Measurements from ENCODE around the gene RNF38.
"Not testable (repeated sequence)": the region's sequence is repeated elsewhere in the genome, so short reads cannot be mapped to it uniquely, and the experiment has no call there.

RNF38 gene

DNA sequence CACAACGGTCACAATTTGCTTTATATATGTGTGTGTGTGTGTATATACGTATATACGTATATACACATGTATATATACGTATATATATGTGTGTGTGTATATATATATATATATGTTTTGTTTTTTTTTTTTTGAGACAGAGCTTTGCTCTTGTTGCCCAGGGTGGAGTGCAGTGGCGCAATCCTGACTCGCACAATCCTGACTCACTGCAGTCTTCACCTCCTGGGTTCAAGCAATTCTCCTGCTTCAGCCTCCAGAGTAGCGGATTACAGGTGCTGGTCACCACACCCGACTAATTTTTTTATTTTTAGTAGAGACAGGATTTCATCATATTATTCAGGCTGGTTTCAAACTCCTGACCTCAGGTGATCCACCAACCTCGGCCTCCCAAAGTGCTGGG, 3.1 kb downstream of the RNF38 start:
- H3K4me3 ChIP-seq (replicated peaks in 1 of 2; ENCODE audit: low read depth in 2 of 2, low read length in 2 of 2), result no peak overlapping the region
- TF ChIP-seq, protein P1, sequence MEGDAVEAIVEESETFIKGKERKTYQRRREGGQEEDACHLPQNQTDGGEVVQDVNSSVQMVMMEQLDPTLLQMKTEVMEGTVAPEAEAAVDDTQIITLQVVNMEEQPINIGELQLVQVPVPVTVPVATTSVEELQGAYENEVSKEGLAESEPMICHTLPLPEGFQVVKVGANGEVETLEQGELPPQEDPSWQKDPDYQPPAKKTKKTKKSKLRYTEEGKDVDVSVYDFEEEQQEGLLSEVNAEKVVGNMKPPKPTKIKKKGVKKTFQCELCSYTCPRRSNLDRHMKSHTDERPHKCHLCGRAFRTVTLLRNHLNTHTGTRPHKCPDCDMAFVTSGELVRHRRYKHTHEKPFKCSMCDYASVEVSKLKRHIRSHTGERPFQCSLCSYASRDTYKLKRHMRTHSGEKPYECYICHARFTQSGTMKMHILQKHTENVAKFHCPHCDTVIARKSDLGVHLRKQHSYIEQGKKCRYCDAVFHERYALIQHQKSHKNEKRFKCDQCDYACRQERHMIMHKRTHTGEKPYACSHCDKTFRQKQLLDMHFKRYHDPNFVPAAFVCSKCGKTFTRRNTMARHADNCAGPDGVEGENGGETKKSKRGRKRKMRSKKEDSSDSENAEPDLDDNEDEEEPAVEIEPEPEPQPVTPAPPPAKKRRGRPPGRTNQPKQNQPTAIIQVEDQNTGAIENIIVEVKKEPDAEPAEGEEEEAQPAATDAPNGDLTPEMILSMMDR (IDR thresholded peaks at IDR 0.05; ENCODE audit: low read depth, low read length), result no peak
- peak in 1 of 2 donors; percentile 45 for DNase-seq (ENCODE audit: low read depth in 2 of 2)

- H3K4me3 ChIP-seq (replicated peaks in 1 of 2; ENCODE audit: low read depth in 2 of 2, low read length in 2 of 2), result no peak overlapping the region
- TF ChIP-seq, protein P1 (IDR thresholded peaks at IDR 0.05; ENCODE audit: low read depth, low read length), result no peak
- no peak for DNase-seq (ENCODE audit: low read depth in 2 of 2)
Observed at GRCh38 chr9:36392489-36392888, 7.6 kb downstream of the RNF38 start.

DNA sequence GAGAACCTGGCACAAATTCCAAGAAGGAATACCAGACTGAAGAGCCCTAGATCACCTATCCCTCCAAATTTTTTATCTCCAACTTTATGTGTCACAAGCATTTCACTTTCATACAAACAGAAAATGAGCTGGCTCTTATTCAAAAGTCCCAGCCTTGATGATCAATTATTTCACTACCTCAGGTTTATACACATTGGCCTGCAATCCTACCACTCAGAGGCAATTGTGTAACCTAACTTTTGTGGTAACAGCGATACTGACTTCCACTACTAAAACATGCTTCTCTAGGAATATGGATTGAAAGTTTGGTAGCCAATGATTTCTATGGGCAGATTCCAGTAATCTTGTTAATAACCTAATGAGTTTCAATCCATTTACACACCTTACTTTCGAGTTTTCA, 10.5 kb downstream of the RNF38 start:
- no peak for DNase-seq (ENCODE audit: low read depth in 2 of 2)
- TF ChIP-seq, protein P1 (IDR thresholded peaks at IDR 0.05; ENCODE audit: low read depth, low read length), result no peak
- no peak overlapping the region for H3K4me3 ChIP-seq (replicated peaks in 1 of 2; ENCODE audit: low read depth in 2 of 2, low read length in 2 of 2)

GRCh38 chr9:36386396-36386965, 13.6 kb downstream of the RNF38 start:
- DNase-seq (ENCODE audit: low read depth in 2 of 2); H3K4me3 ChIP-seq (replicated peaks in 1 of 2; ENCODE audit: low read depth in 2 of 2, low read length in 2 of 2): not testable (repeated sequence)

GRCh38 chr9:36382484-36382883, 17.6 kb downstream of the RNF38 start:
- TF ChIP-seq, protein P1 (IDR thresholded peaks at IDR 0.05; ENCODE audit: low read depth, low read length), result no peak
- no peak overlapping the region for H3K4me3 ChIP-seq (replicated peaks in 1 of 2; ENCODE audit: low read depth in 2 of 2, low read length in 2 of 2)
- no peak for DNase-seq (ENCODE audit: low read depth in 2 of 2)

DNA sequence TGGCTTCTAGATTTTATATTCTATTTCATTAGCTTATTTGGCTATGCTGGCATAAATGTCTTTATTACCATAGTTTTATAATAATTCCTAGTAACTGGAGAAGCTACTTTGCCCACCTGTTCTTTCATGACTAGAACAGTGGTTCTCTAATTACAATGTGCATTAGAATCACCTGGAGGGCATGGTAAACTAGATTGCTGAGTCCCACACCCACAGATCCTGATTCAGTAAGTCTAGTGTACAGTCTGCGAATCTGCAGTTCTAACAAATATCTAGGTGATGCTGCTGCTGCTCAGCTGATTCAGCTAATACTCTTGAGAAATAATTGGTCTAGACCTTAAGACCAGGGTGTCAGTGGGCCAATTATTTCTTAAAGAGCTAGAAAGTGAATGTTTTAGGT, 35.5 kb downstream of the RNF38 start:
- TF ChIP-seq, protein P1 (IDR thresholded peaks at IDR 0.05; ENCODE audit: low read depth, low read length), result no peak
- no peak for DNase-seq (ENCODE audit: low read depth in 2 of 2)
- H3K4me3 ChIP-seq (replicated peaks in 1 of 2; ENCODE audit: low read depth in 2 of 2, low read length in 2 of 2), result no peak overlapping the region

DNA sequence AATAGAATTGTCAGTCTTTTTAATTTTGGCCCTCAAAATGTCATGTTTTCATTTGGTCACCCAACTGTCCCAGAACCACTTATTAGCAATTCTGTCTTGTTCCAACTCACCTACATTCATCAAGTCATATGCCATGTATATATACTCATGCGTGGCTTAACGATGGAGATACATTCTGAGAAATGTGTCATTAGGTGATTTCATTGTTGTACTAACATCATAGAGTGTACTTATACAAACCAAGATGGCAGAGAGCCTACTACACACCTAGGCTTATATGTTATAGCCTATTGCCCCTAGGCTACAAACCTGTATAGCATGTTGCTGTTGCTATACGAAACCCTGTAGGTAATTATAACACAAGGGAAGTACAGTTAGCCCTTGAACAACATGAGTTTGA, 36.6 kb downstream of the RNF38 start:
- DNase-seq (ENCODE audit: low read depth in 2 of 2), result no peak
- TF ChIP-seq, protein P1 (IDR thresholded peaks at IDR 0.05; ENCODE audit: low read depth, low read length), result no peak
- no peak overlapping the region for H3K4me3 ChIP-seq (replicated peaks in 1 of 2; ENCODE audit: low read depth in 2 of 2, low read length in 2 of 2)
